Esophagus squamous epithelium (tissue), 5 donors: ENCODE results near the gene HHATL. TPM values are rescaled to one million over a fixed set of nuclear protein-coding genes. Genes with fewer than 3 reads are reported as not detected.

Experiments
- DNase-seq: peaks from one replicate; lab custom pipeline; 2025; lab: John Stamatoyannopoulos, UW
- H3K27ac ChIP-seq, 4 donors: fragments of 200-600 bp; sonication (generic); one replicate each; pipeline ENCODE4 v1.5.1; 2016 to 2019; ENCODE audit warnings: mild to moderate bottlenecking in 1 of 4
- H3K27me3 ChIP-seq, 4 donors: fragments of 200-600 bp; sonication (generic); 1 replicate in 3 of 4; 2 replicates in 1 of 4; pipeline versions ENCODE4 v1.5.1 to v1.6.0; 2017 to 2021; ENCODE audit warnings: antibody characterized with exemption in 1 of 4
- H3K36me3 ChIP-seq, 3 donors: fragments of 200-600 bp; sonication (generic); one replicate each; pipeline ENCODE4 v1.5.1; 2016 to 2019
- H3K4me1 ChIP-seq, 3 donors: fragments of 200-600 bp; sonication (generic); one replicate each; pipeline ENCODE4 v1.5.1; 2017 to 2019
- H3K4me3 ChIP-seq, 4 donors: fragments of 200-600 bp; sonication (generic); 1 replicate in 3 of 4; 2 replicates in 1 of 4; pipeline ENCODE4 v1.5.1; 2016 to 2019; ENCODE audit warnings: mild to moderate bottlenecking in 2 of 4, moderate library complexity in 1 of 4
- H3K9me3 ChIP-seq, 3 donors: fragments of 200-600 bp; sonication (generic); one replicate each; pipeline ENCODE4 v1.5.1; 2016 to 2019
- CTCF ChIP-seq, 6 experiments: fragments of 450-650 bp in 4 of 6; fragments of 200-600 bp in 2 of 6; sonication (generic) in 2 of 6; IDR thresholded peaks; one replicate each; pipeline ENCODE4 v1.5.1; 2016 to 2019; ENCODE audit warnings: antibody characterized with exemption in 6 of 6, mild to moderate bottlenecking in 4 of 6, moderate library complexity in 4 of 6
- POLR2A ChIP-seq, 4 donors: fragments of 450-650 bp; IDR thresholded peaks; one replicate each; pipeline ENCODE4 v1.6.1; 2017; ENCODE audit warnings: antibody characterized with exemption in 4 of 4, mild to moderate bottlenecking in 4 of 4, moderate library complexity in 3 of 4
- WGBS, 2 donors: methylation state at CpG; one replicate each; pipeline ENCODE4 v1.1.5; 2018; 5-methylcytosine and 5-hydroxymethylcytosine counted together
- intact Hi-C: fragments of 100-400 bp; cut with DNase I; formaldehyde crosslinking; loops from one replicate; pipeline ENCODE4 v1.15.0; 2022
- total RNA-seq, 4 donors: library from RNA; depleted of rRNA; stranded (reverse); fragments of >200 nt; gene quantifications; one replicate each; pipeline ENCODE4 v1.1.0, GENCODE V29; 2016
- donor health status: DM: yes; HTN: yes; CAD: no.

HHATL gene
- total RNA-seq, 4 donors from 2014 or later: not detected

DNA sequence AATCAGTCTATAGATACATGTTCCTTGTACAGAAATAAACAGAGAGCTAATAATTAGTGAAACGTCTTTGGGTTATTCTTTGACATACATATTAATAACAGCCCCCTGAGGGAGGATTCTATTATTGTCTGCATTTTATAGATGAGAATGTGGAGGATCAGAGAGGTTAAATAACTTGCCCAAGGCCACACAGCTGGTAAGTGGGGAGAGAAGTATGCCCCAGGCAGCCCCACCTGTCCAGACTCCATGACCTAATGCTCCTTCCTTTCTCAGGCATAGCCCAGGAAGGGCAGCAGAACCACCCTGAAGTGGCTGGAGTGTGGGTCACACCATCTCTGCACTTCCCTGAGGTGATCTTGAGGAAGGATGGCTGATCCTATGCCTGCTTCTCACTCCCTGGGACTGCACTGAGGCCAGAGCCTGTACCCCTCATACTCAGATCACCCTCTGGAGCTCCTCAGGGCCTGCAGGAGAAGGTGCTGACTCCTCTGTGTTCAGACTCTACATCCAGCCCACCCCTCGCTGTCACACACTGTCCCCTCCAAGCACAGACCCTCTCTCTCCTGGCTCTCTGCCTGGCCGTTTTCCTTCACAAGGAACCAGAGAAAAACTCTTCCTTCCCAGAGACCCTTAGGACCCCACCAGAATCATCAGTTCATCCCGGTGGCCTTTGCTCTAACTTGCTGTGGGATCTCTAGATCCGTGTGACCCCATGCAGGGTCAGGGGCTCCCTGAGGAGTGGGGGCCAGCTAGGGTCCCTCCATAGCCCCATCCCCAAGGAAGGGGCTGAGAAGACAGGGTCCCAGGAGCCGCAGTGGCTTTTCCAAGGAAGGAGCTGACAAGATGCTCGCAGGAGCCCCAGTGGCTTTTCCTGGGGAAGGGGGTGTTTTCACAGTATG lies 4.4 kb upstream of the HHATL start:
- TF ChIP-seq POLR2A (IDR thresholded peaks at IDR 0.05) (no peak), CTCF (IDR thresholded peaks at IDR 0.05) (no peak)
- H3K27ac ChIP-seq: no peak overlapping the region
- H3K9me3 ChIP-seq: no peaks in the 10 kb centered on the region
- no peaks in the 10 kb centered on the region for H3K27me3 ChIP-seq
- no peaks in the 10 kb centered on the region for H3K4me1 ChIP-seq
- intact Hi-C loops: no loop called here
- H3K36me3 ChIP-seq: no peaks in the 10 kb centered on the region
- WGBS, 2 donors: 72 to 75% methylated on average over 5 to 7 of the region's 7 CpGs
- no peak for DNase-seq
- H3K4me3 ChIP-seq: no peak overlapping the region

GRCh38 chr3:42705962-42706585 lies 3.5 kb upstream of the HHATL start:
- Histone ChIP-seq H3K4me1 (no peaks in the 10 kb centered on the region), H3K27me3 (no peaks in the 10 kb centered on the region), H3K27ac (no peak overlapping the region), H3K4me3 (no peak overlapping the region), H3K36me3 (no peaks in the 10 kb centered on the region), H3K9me3 (no peaks in the 10 kb centered on the region)
- WGBS, 2 donors: 46 to 79% methylated on average over 3 to 6 of the region's 10 CpGs
- intact Hi-C loops: no loop called here
- TF ChIP-seq CTCF (IDR thresholded peaks at IDR 0.05) (no peak), POLR2A (IDR thresholded peaks at IDR 0.05) (no peak)
- no peak for DNase-seq

GRCh38 chr3:42705058-42705767 lies 2.6 kb upstream of the HHATL start:
- no peak overlapping the region for H3K27ac ChIP-seq
- intact Hi-C loops: no loop called here
- peaks cover 0 to 5% (median 0%) of the 10 kb centered on the region in 4 donors for H3K27me3 ChIP-seq
- no peak for DNase-seq
- H3K9me3 ChIP-seq: no peaks in the 10 kb centered on the region
- no peaks in the 10 kb centered on the region for H3K36me3 ChIP-seq
- no peaks in the 10 kb centered on the region for H3K4me1 ChIP-seq
- 68 to 78% methylated on average over 7 of the region's 7 CpGs for WGBS, 2 donors
- TF ChIP-seq POLR2A (IDR thresholded peaks at IDR 0.05) (no peak), CTCF (IDR thresholded peaks at IDR 0.05) (no peak)
- no peak overlapping the region for H3K4me3 ChIP-seq

DNA sequence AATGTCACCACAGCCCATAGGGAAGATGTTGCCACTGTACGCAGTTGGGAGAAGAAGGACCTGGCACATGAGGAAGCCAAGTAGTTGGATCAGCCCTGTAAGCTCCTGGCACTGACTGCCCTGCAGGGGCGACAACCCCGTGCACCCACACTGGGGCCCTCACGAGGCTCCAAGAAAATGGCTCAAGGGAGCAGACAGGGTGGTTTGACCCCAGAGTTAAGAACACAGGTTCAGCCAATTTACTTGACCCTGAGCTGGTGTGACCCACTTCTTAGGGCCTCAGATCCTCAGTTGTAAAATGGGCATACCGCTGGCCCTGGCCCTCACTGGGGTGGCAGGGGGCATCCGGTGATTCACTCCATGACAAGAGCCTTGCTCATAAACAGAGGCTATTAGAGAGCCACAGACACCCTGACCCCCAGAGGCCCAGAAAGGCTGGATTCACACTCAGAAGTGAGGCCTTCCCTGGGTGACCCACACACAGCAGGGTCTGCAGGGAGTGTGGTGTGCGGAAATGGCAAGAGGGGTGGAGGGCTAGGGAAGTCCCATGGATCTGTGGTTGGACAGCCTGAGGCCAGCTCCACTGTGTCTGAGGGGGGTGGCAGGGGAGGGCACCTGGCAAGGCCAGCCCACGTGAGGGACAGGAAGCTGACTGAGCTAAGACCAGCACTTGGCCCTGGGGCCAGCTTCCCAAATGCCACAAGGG lies 1.7 kb upstream of the HHATL start:
- no peak for DNase-seq

More for the DNA sequence above, 1.7 kb upstream of the HHATL start:
- Histone ChIP-seq H3K27me3 (peaks cover 0 to 5% (median 0%) of the 10 kb centered on the region in 4 donors), H3K27ac (no peak overlapping the region), H3K4me3 (no peak overlapping the region), H3K4me1 (no peaks in the 10 kb centered on the region), H3K36me3 (no peaks in the 10 kb centered on the region), H3K9me3 (no peaks in the 10 kb centered on the region)
- no peak for TF ChIP-seq CTCF (IDR thresholded peaks at IDR 0.05)
- no peak for TF ChIP-seq POLR2A (IDR thresholded peaks at IDR 0.05)
- intact Hi-C loops: no loop called here
- 71 to 88% methylated on average over 4 to 6 of the region's 8 CpGs for WGBS, 2 donors
